CD14-positive monocyte (primary cell): Measurements from ENCODE around the gene SPINT2. TPM values are rescaled to one million over a fixed set of nuclear protein-coding genes. Genes with fewer than 3 reads are reported as not detected.

ENCODE experiments used
- DNase-seq, 3 donors: peaks; one replicate each; pipeline ENCODE4 v3.0.0-alpha.2; 2011 to 2022
- H2AFZ ChIP-seq: 2 replicates; pipeline ENCODE4 v1.6.0; 2012; ENCODE audit warnings: mild to moderate bottlenecking, low read depth, low read length, inconsistent platforms; ENCODE audit not compliant: insufficient read depth, poor library complexity, severe bottlenecking
- H3K27ac ChIP-seq, 2 donors: 1 replicate in 1 of 2; 2 replicates in 1 of 2; pipeline ENCODE4 v1.5.1; 2012 to 2013; ENCODE audit warnings: low read length in 2 of 2, control low read depth in 1 of 2, inconsistent platforms in 1 of 2, low read depth in 1 of 2, mild to moderate bottlenecking in 1 of 2
- H3K27me3 ChIP-seq, 2 donors: one replicate each; pipeline versions ENCODE4 v1.6.0 to v1.6.1; 2011 to 2013; ENCODE audit warnings: low read length in 2 of 2; ENCODE audit not compliant: control insufficient read depth in 2 of 2, insufficient read depth in 2 of 2
- H3K36me3 ChIP-seq, 2 donors: replicated peaks in 1 of 2; 1 replicate in 1 of 2; 2 replicates in 1 of 2; pipeline versions ENCODE4 v1.5.1 to v1.6.1; 2012 to 2013; ENCODE audit warnings: low read length in 2 of 2, control low read depth in 1 of 2, inconsistent platforms in 1 of 2, mild to moderate bottlenecking in 1 of 2; ENCODE audit not compliant: insufficient read depth in 2 of 2, control insufficient read depth in 1 of 2
- H3K4me1 ChIP-seq, 2 donors: 1 replicate in 1 of 2; 2 replicates in 1 of 2; pipeline versions ENCODE4 v1.5.1 to v1.6.1; 2012 to 2013; ENCODE audit warnings: low read length in 2 of 2, control low read depth in 1 of 2, inconsistent platforms in 1 of 2, mild to moderate bottlenecking in 1 of 2, moderate library complexity in 1 of 2; ENCODE audit not compliant: insufficient read depth in 2 of 2, control insufficient read depth in 1 of 2
- H3K4me2 ChIP-seq: replicated peaks from 2 replicates; pipeline ENCODE3; 2012; ENCODE audit warnings: low read length, moderate library complexity, mild to moderate bottlenecking; ENCODE audit not compliant: poor library complexity, severe bottlenecking; ENCODE audit errors: extremely low read depth
- H3K4me3 ChIP-seq, 3 experiments: fragments of 200-600 bp in 1 of 3; sonication (generic) in 1 of 3; replicated peaks in 1 of 3; 1 replicate in 2 of 3; 2 replicates in 1 of 3; pipeline ENCODE4 v1.5.1; 2011 to 2013; ENCODE audit warnings: low read length in 3 of 3, mild to moderate bottlenecking in 3 of 3, control low read depth in 2 of 3, low read depth in 2 of 3, inconsistent platforms in 1 of 3, moderate library complexity in 1 of 3
- H3K79me2 ChIP-seq: 2 replicates; pipeline ENCODE4 v1.6.0; 2012; ENCODE audit warnings: mild to moderate bottlenecking, control low read depth, inconsistent platforms, low read length, moderate library complexity; ENCODE audit not compliant: insufficient read depth
- H3K9ac ChIP-seq: 2 replicates; pipeline ENCODE4 v1.6.0; 2017; ENCODE audit warnings: low read length, mild to moderate bottlenecking; ENCODE audit not compliant: insufficient read depth, poor library complexity, severe bottlenecking
- H3K9me3 ChIP-seq, 2 donors: replicated peaks in 1 of 2; 1 replicate in 1 of 2; 2 replicates in 1 of 2; pipeline versions ENCODE4 v1.5.1 to v1.6.1; 2012 to 2013; ENCODE audit warnings: low read length in 2 of 2, control low read depth in 1 of 2; ENCODE audit not compliant: control insufficient read depth in 1 of 2, insufficient read depth in 1 of 2
- H4K20me1 ChIP-seq: 2 replicates; pipeline ENCODE4 v1.6.0; 2012; ENCODE audit warnings: mild to moderate bottlenecking, low read length, control low read depth, moderate library complexity; ENCODE audit not compliant: insufficient read depth
- H3K27ac Mint-ChIP-seq, 7 donors: one replicate each; pipeline ENCODE4 v1.8.0; 2020; ENCODE audit warnings: mild to moderate bottlenecking in 7 of 7, mixed read lengths in 7 of 7, moderate library complexity in 6 of 7, inconsistent platforms in 2 of 7
- H3K27me3 Mint-ChIP-seq, 3 donors: one replicate each; pipeline ENCODE4 v1.8.0; 2021 to 2022; ENCODE audit warnings: low read depth in 3 of 3, mild to moderate bottlenecking in 3 of 3, mixed read lengths in 3 of 3, moderate library complexity in 3 of 3, inconsistent platforms in 1 of 3
- H3K36me3 Mint-ChIP-seq, 2 donors: one replicate each; pipeline ENCODE4 v1.8.0; 2020; ENCODE audit warnings: mixed read lengths in 2 of 2, inconsistent platforms in 1 of 2, mild to moderate bottlenecking in 1 of 2
- H3K4me1 Mint-ChIP-seq: one replicate; pipeline ENCODE4 v1.8.0; 2020; ENCODE audit warnings: mild to moderate bottlenecking, mixed read lengths
- H3K4me3 Mint-ChIP-seq, 2 donors: one replicate each; pipeline ENCODE4 v1.8.0; 2020; ENCODE audit warnings: mild to moderate bottlenecking in 2 of 2, mixed read lengths in 2 of 2, moderate library complexity in 1 of 2
- H3K9me3 Mint-ChIP-seq, 7 donors: one replicate each; pipeline ENCODE4 v1.8.0; 2020 to 2022; ENCODE audit warnings: mixed read lengths in 7 of 7, mild to moderate bottlenecking in 6 of 7, moderate library complexity in 6 of 7, inconsistent platforms in 2 of 7
- CTCF ChIP-seq: fragments of 200-600 bp; IDR thresholded peaks from one replicate; pipeline ENCODE4 v1.8.0; 2022; ENCODE audit warnings: antibody characterized with exemption, mild to moderate bottlenecking
- WGBS: methylation state at CpG from one replicate; pipeline ENCODE4 v1.1.5; 2013; ENCODE audit warnings: missing lambda C conversion rate; ENCODE audit not compliant: insufficient coverage; 5-methylcytosine and 5-hydroxymethylcytosine counted together
- intact Hi-C, 2 donors: fragments of 100-400 bp; cut with micrococcal nuclease; formaldehyde crosslinking; loops; one replicate each; pipeline versions ENCODE4 v1.15.0 to v1.15.1; 2023
- polyA plus RNA-seq, 3 donors: library from polyadenylated mRNA; depleted of rRNA in 1 of 3; unstranded in 2 of 3; stranded (reverse) in 1 of 3; fragments of 300-500 nt in 2 of 3; fragments of >200 nt in 1 of 3; fragmentation: Illumina TruSeq in 2 of 3; gene quantifications; 1 replicate in 2 of 3; 2 replicates in 1 of 3; pipeline ENCODE4 v1.2.3, GENCODE V29; 2012 to 2021
- small RNA-seq: library from RNA; depleted of rRNA; stranded (forward); fragments of <200 nt; gene quantifications from one replicate; pipeline ENCODE3, GENCODE V24; 2012; ENCODE audit warnings: low read depth; ENCODE audit not compliant: insufficient read length

The SPINT2 gene
- polyA plus RNA-seq, 3 donors: 42.9 to 139 (median 114) TPM

GRCh38 chr19:38340927-38341326 lies 76.6 kb downstream of the SPINT2 start:
- Mint-ChIP-seq H3K4me1 (peaks cover 6% of the 10 kb centered on the region), H3K36me3 (peaks cover 17 to 32% of the 10 kb centered on the region in 2 donors), H3K27me3 (peaks cover 0 to 2% (median 0%) of the 10 kb centered on the region in 3 donors), H3K9me3 (no peaks in the 10 kb centered on the region), H3K4me3 (no peak overlapping the region), H3K27ac (peak overlapping the region in 1 of 7 donors; percentile 37)
- H3K9ac ChIP-seq: no peak overlapping the region
- no peaks in the 10 kb centered on the region for H3K36me3 ChIP-seq
- H3K9me3 ChIP-seq: no peaks in the 10 kb centered on the region
- 96% methylated on average over 2 of the region's 2 CpGs for WGBS
- no peaks in the 10 kb centered on the region for H3K79me2 ChIP-seq
- DNase-seq: no peak
- TF ChIP-seq CTCF: no peak
- no peak overlapping the region for H3K27ac ChIP-seq
- H3K4me3 ChIP-seq: no peak overlapping the region
- H3K27me3 ChIP-seq: no peaks in the 10 kb centered on the region
- intact Hi-C loops: no loop called here
- no peak overlapping the region for H2AFZ ChIP-seq
- H3K4me1 ChIP-seq: peaks cover 6 to 12% of the 10 kb centered on the region in 2 donors
- H3K4me2 ChIP-seq: no peak overlapping the region
- H4K20me1 ChIP-seq: no peaks in the 10 kb centered on the region

Small RNA genes lying within 50 kb of the gene (small RNA-seq; reads per million reads assigned to genes)
- not detected for gene RF00019

Other genes starting within 250 kb of the SPINT2 start
- not detected for gene DPF1, start 40.4 kb upstream of the SPINT2 start, polyA plus RNA-seq
- not detected for gene PPP1R14A, start 8.2 kb upstream of the SPINT2 start, polyA plus RNA-seq
- gene C19orf33, start 39.7 kb downstream of the SPINT2 start, polyA plus RNA-seq: under 1 TPM; 0.43 to 0.73 (median 0.69) TPM
- 10 to 100 TPM; 79.4 to 90.5 (median 86.1) TPM for gene YIF1B, start 51.4 kb downstream of the SPINT2 start, polyA plus RNA-seq
- gene KCNK6, start 55.3 kb downstream of the SPINT2 start, polyA plus RNA-seq: 10 to 100 TPM in 1 of 3 donors, 1 to 10 TPM in 2; 7.3 to 21.5 (median 8.7) TPM
- 1 to 10 TPM; 3.9 to 6.6 (median 4.6) TPM for gene CATSPERG, start 71.3 kb downstream of the SPINT2 start, polyA plus RNA-seq
- 100 to 1,000 TPM; 148 to 207 (median 179) TPM for gene PSMD8, start 110.0 kb downstream of the SPINT2 start, polyA plus RNA-seq
- under 1 TPM in 2 of 3 donors, not detected in 1; 0.12 to 0.56 TPM for gene GGN, start 123.5 kb downstream of the SPINT2 start, polyA plus RNA-seq
- gene SPRED3, start 124.1 kb downstream of the SPINT2 start, polyA plus RNA-seq: under 1 TPM in 1 of 3 donors, not detected in 2; 0.33 TPM
- 10 to 100 TPM in 2 of 3 donors, 1 to 10 TPM in 1; 8.5 to 41.0 (median 12.6) TPM for gene FAM98C, start 138.5 kb downstream of the SPINT2 start, polyA plus RNA-seq
- 100 to 1,000 TPM in 1 of 3 donors, 10 to 100 TPM in 2; 30.2 to 141 (median 50.3) TPM for gene RASGRP4, start 161.6 kb downstream of the SPINT2 start, polyA plus RNA-seq
- gene RYR1, start 169.1 kb downstream of the SPINT2 start, polyA plus RNA-seq: 1 to 10 TPM in 2 of 3 donors, under 1 TPM in 1; 0.76 to 2.1 (median 2.1) TPM